ENCODE data around the gene DTYMK.

DNA sequence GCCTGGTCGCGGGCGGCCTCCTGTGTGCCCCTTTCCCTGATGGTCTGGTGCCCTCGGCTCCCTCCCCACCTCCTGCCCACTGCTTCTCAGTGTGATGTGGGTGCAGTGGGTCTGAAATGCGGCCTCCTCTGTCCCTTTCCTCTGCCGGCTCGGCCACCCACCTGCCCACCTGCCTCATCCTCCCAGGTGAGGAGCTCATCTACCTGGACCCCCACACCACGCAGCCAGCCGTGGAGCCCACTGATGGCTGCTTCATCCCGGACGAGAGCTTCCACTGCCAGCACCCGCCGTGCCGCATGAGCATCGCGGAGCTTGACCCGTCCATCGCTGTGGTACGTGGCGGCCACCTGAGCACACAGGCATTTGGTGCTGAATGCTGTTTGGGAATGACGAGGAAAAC is 18.3 kb downstream of the DTYMK start:
- TF ChIP-seq, protein P1, sequence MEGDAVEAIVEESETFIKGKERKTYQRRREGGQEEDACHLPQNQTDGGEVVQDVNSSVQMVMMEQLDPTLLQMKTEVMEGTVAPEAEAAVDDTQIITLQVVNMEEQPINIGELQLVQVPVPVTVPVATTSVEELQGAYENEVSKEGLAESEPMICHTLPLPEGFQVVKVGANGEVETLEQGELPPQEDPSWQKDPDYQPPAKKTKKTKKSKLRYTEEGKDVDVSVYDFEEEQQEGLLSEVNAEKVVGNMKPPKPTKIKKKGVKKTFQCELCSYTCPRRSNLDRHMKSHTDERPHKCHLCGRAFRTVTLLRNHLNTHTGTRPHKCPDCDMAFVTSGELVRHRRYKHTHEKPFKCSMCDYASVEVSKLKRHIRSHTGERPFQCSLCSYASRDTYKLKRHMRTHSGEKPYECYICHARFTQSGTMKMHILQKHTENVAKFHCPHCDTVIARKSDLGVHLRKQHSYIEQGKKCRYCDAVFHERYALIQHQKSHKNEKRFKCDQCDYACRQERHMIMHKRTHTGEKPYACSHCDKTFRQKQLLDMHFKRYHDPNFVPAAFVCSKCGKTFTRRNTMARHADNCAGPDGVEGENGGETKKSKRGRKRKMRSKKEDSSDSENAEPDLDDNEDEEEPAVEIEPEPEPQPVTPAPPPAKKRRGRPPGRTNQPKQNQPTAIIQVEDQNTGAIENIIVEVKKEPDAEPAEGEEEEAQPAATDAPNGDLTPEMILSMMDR (conservative IDR thresholded peaks at IDR 0.05; ENCODE audit: low read depth, low read length), result no peak
- TF ChIP-seq EZH2phosphoT487 (IDR thresholded peaks at IDR 0.05; ENCODE audit: borderline replicate concordance, low read length), result no peak

All from PC-3 (cell line).